DND-41 (cell line): ENCODE data around the gene DLGAP1.

ENCODE experiments used
- EZH2 ChIP-seq: IDR thresholded peaks from 3 replicates; pipeline ENCODE4 v1.6.1; 2012; ENCODE audit warnings: borderline replicate concordance, low read depth, mild to moderate bottlenecking, moderate library complexity, low read length, inconsistent platforms; ENCODE audit not compliant: severe bottlenecking
- TF ChIP-seq, protein P1 (sequence below): IDR thresholded peaks from 2 replicates; pipeline ENCODE4 v1.5.1; 2012; ENCODE audit warnings: borderline replicate concordance, low read length, moderate library complexity, mild to moderate bottlenecking; ENCODE audit not compliant: poor library complexity, severe bottlenecking; ENCODE audit errors: extremely low read depth

GRCh38 chr18:3747176-3747973 lies 707.7 kb downstream of the DLGAP1 start:
- TF ChIP-seq, protein P1, sequence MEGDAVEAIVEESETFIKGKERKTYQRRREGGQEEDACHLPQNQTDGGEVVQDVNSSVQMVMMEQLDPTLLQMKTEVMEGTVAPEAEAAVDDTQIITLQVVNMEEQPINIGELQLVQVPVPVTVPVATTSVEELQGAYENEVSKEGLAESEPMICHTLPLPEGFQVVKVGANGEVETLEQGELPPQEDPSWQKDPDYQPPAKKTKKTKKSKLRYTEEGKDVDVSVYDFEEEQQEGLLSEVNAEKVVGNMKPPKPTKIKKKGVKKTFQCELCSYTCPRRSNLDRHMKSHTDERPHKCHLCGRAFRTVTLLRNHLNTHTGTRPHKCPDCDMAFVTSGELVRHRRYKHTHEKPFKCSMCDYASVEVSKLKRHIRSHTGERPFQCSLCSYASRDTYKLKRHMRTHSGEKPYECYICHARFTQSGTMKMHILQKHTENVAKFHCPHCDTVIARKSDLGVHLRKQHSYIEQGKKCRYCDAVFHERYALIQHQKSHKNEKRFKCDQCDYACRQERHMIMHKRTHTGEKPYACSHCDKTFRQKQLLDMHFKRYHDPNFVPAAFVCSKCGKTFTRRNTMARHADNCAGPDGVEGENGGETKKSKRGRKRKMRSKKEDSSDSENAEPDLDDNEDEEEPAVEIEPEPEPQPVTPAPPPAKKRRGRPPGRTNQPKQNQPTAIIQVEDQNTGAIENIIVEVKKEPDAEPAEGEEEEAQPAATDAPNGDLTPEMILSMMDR, result no peak
- no peak for TF ChIP-seq EZH2
